CD14-positive monocyte (primary cell): Measurements from ENCODE around the gene SOBP. TPM values are rescaled to one million over a fixed set of nuclear protein-coding genes. Genes with fewer than 3 reads are reported as not detected.

Experiments
- DNase-seq, 3 donors: peaks; one replicate each; pipeline ENCODE4 v3.0.0-alpha.2; 2011 to 2022
- H2AFZ ChIP-seq: 2 replicates; pipeline ENCODE4 v1.6.0; 2012; ENCODE audit warnings: mild to moderate bottlenecking, low read depth, low read length, inconsistent platforms; ENCODE audit not compliant: insufficient read depth, poor library complexity, severe bottlenecking
- H3K27ac ChIP-seq, 2 donors: 1 replicate in 1 of 2; 2 replicates in 1 of 2; pipeline ENCODE4 v1.5.1; 2012 to 2013; ENCODE audit warnings: low read length in 2 of 2, control low read depth in 1 of 2, inconsistent platforms in 1 of 2, low read depth in 1 of 2, mild to moderate bottlenecking in 1 of 2
- H3K27me3 ChIP-seq, 2 donors: one replicate each; pipeline versions ENCODE4 v1.6.0 to v1.6.1; 2011 to 2013; ENCODE audit warnings: low read length in 2 of 2; ENCODE audit not compliant: control insufficient read depth in 2 of 2, insufficient read depth in 2 of 2
- H3K36me3 ChIP-seq, 2 donors: replicated peaks in 1 of 2; 1 replicate in 1 of 2; 2 replicates in 1 of 2; pipeline versions ENCODE4 v1.5.1 to v1.6.1; 2012 to 2013; ENCODE audit warnings: low read length in 2 of 2, control low read depth in 1 of 2, inconsistent platforms in 1 of 2, mild to moderate bottlenecking in 1 of 2; ENCODE audit not compliant: insufficient read depth in 2 of 2, control insufficient read depth in 1 of 2
- H3K4me1 ChIP-seq, 2 donors: 1 replicate in 1 of 2; 2 replicates in 1 of 2; pipeline versions ENCODE4 v1.5.1 to v1.6.1; 2012 to 2013; ENCODE audit warnings: low read length in 2 of 2, control low read depth in 1 of 2, inconsistent platforms in 1 of 2, mild to moderate bottlenecking in 1 of 2, moderate library complexity in 1 of 2; ENCODE audit not compliant: insufficient read depth in 2 of 2, control insufficient read depth in 1 of 2
- H3K4me2 ChIP-seq: replicated peaks from 2 replicates; pipeline ENCODE3; 2012; ENCODE audit warnings: low read length, moderate library complexity, mild to moderate bottlenecking; ENCODE audit not compliant: poor library complexity, severe bottlenecking; ENCODE audit errors: extremely low read depth
- H3K4me3 ChIP-seq, 3 experiments: fragments of 200-600 bp in 1 of 3; sonication (generic) in 1 of 3; replicated peaks in 1 of 3; 1 replicate in 2 of 3; 2 replicates in 1 of 3; pipeline ENCODE4 v1.5.1; 2011 to 2013; ENCODE audit warnings: low read length in 3 of 3, mild to moderate bottlenecking in 3 of 3, control low read depth in 2 of 3, low read depth in 2 of 3, inconsistent platforms in 1 of 3, moderate library complexity in 1 of 3
- H3K79me2 ChIP-seq: 2 replicates; pipeline ENCODE4 v1.6.0; 2012; ENCODE audit warnings: mild to moderate bottlenecking, control low read depth, inconsistent platforms, low read length, moderate library complexity; ENCODE audit not compliant: insufficient read depth
- H3K9ac ChIP-seq: 2 replicates; pipeline ENCODE4 v1.6.0; 2017; ENCODE audit warnings: low read length, mild to moderate bottlenecking; ENCODE audit not compliant: insufficient read depth, poor library complexity, severe bottlenecking
- H3K9me3 ChIP-seq, 2 donors: replicated peaks in 1 of 2; 1 replicate in 1 of 2; 2 replicates in 1 of 2; pipeline versions ENCODE4 v1.5.1 to v1.6.1; 2012 to 2013; ENCODE audit warnings: low read length in 2 of 2, control low read depth in 1 of 2; ENCODE audit not compliant: control insufficient read depth in 1 of 2, insufficient read depth in 1 of 2
- H4K20me1 ChIP-seq: 2 replicates; pipeline ENCODE4 v1.6.0; 2012; ENCODE audit warnings: mild to moderate bottlenecking, low read length, control low read depth, moderate library complexity; ENCODE audit not compliant: insufficient read depth
- H3K27ac Mint-ChIP-seq, 7 donors: one replicate each; pipeline ENCODE4 v1.8.0; 2020; ENCODE audit warnings: mild to moderate bottlenecking in 7 of 7, mixed read lengths in 7 of 7, moderate library complexity in 6 of 7, inconsistent platforms in 2 of 7
- H3K27me3 Mint-ChIP-seq, 3 donors: one replicate each; pipeline ENCODE4 v1.8.0; 2021 to 2022; ENCODE audit warnings: low read depth in 3 of 3, mild to moderate bottlenecking in 3 of 3, mixed read lengths in 3 of 3, moderate library complexity in 3 of 3, inconsistent platforms in 1 of 3
- H3K36me3 Mint-ChIP-seq, 2 donors: one replicate each; pipeline ENCODE4 v1.8.0; 2020; ENCODE audit warnings: mixed read lengths in 2 of 2, inconsistent platforms in 1 of 2, mild to moderate bottlenecking in 1 of 2
- H3K4me1 Mint-ChIP-seq: one replicate; pipeline ENCODE4 v1.8.0; 2020; ENCODE audit warnings: mild to moderate bottlenecking, mixed read lengths
- H3K4me3 Mint-ChIP-seq, 2 donors: one replicate each; pipeline ENCODE4 v1.8.0; 2020; ENCODE audit warnings: mild to moderate bottlenecking in 2 of 2, mixed read lengths in 2 of 2, moderate library complexity in 1 of 2
- H3K9me3 Mint-ChIP-seq, 7 donors: one replicate each; pipeline ENCODE4 v1.8.0; 2020 to 2022; ENCODE audit warnings: mixed read lengths in 7 of 7, mild to moderate bottlenecking in 6 of 7, moderate library complexity in 6 of 7, inconsistent platforms in 2 of 7
- WGBS: methylation state at CpG from one replicate; pipeline ENCODE4 v1.1.5; 2013; ENCODE audit warnings: missing lambda C conversion rate; ENCODE audit not compliant: insufficient coverage; 5-methylcytosine and 5-hydroxymethylcytosine counted together
- intact Hi-C, 2 donors: fragments of 100-400 bp; cut with micrococcal nuclease; formaldehyde crosslinking; loops; one replicate each; pipeline versions ENCODE4 v1.15.0 to v1.15.1; 2023
- polyA plus RNA-seq, 3 donors: library from polyadenylated mRNA; depleted of rRNA in 1 of 3; unstranded in 2 of 3; stranded (reverse) in 1 of 3; fragments of 300-500 nt in 2 of 3; fragments of >200 nt in 1 of 3; fragmentation: Illumina TruSeq in 2 of 3; gene quantifications; 1 replicate in 2 of 3; 2 replicates in 1 of 3; pipeline ENCODE4 v1.2.3, GENCODE V29; 2012 to 2021
- TF ChIP-seq, protein P1 (sequence below): fragments of 200-600 bp; IDR thresholded peaks from one replicate; pipeline ENCODE4 v1.8.0; 2022; ENCODE audit warnings: antibody characterized with exemption, mild to moderate bottlenecking

The SOBP gene
- polyA plus RNA-seq, 3 donors: not detected

DNA sequence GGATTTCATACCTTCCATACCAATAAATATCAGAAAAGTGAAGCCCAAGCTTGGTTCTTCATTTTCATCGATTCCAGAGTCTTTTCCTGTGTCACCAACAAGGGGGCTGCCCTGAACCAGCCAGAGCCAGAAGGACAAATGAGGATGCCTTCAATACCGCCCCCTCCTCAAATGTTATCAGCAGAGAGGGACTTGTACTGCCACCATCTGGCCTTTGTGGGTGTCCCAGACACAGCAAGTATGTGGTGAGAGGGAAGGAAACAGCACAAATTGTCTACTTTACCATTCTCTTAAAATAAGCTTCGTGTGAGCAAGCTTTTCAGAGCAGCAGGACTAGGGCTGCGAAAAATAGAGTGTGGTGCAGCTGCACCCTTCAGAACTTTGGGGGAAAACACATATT lies 165.3 kb downstream of the SOBP start:
- intact Hi-C loops: no loop called here
- WGBS: 40% methylated on average over 1 of the region's 4 CpGs
- Mint-ChIP-seq H3K9me3 (peaks cover 0 to 3% (median 0%) of the 10 kb centered on the region in 7 donors), H3K36me3 (no peaks in the 10 kb centered on the region), H3K4me3 (peak overlapping the region in 1 of 2 donors; percentile 76), H3K4me1 (peaks cover 65% of the 10 kb centered on the region), H3K27ac (peak overlapping the region in 1 of 7 donors; percentile 30), H3K27me3 (peaks cover 7 to 20% (median 13%) of the 10 kb centered on the region in 3 donors)
- Histone ChIP-seq H2AFZ (no peak overlapping the region), H3K4me1 (peaks cover 47 to 59% of the 10 kb centered on the region in 2 donors), H3K9me3 (no peaks in the 10 kb centered on the region), H3K27me3 (peaks cover 0 to 3% of the 10 kb centered on the region in 2 donors), H3K27ac (no peak overlapping the region), H4K20me1 (no peaks in the 10 kb centered on the region), H3K36me3 (no peaks in the 10 kb centered on the region), H3K79me2 (no peaks in the 10 kb centered on the region), H3K4me2 (peak overlapping the region; percentile 13), H3K9ac (no peak overlapping the region), H3K4me3 (no peak overlapping the region)
- TF ChIP-seq, protein P1, sequence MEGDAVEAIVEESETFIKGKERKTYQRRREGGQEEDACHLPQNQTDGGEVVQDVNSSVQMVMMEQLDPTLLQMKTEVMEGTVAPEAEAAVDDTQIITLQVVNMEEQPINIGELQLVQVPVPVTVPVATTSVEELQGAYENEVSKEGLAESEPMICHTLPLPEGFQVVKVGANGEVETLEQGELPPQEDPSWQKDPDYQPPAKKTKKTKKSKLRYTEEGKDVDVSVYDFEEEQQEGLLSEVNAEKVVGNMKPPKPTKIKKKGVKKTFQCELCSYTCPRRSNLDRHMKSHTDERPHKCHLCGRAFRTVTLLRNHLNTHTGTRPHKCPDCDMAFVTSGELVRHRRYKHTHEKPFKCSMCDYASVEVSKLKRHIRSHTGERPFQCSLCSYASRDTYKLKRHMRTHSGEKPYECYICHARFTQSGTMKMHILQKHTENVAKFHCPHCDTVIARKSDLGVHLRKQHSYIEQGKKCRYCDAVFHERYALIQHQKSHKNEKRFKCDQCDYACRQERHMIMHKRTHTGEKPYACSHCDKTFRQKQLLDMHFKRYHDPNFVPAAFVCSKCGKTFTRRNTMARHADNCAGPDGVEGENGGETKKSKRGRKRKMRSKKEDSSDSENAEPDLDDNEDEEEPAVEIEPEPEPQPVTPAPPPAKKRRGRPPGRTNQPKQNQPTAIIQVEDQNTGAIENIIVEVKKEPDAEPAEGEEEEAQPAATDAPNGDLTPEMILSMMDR: no peak
- no peak for DNase-seq

DNA sequence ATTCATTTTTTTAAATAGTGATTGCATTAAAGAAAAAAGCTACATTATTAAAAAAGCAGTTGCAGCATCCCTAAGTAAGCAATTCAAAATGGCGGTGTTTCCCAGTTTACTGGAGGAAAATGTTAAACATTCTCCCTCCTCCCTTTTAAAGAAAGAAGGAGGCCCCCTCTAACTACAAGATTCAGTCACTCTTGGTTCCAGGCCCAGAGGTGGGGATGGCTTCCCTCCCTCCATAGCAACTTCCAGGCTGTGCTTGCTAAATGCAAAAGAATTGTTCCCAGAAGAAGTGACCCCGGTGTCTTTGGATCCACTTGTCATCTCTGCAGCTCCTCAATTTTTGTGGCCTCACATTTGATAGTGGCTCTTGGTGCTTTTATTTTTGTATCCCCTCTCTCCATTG lies 165.9 kb downstream of the SOBP start:
- Mint-ChIP-seq H3K36me3 (no peaks in the 10 kb centered on the region), H3K9me3 (peaks cover 0 to 2% (median 0%) of the 10 kb centered on the region in 7 donors)
- no peak overlapping the region for H3K27ac ChIP-seq

More for the DNA sequence above, 165.9 kb downstream of the SOBP start:
- Histone ChIP-seq H3K27me3 (peaks cover 0 to 3% of the 10 kb centered on the region in 2 donors), H3K4me1 (peaks cover 47 to 59% of the 10 kb centered on the region in 2 donors), H4K20me1 (no peaks in the 10 kb centered on the region), H3K4me2 (no peak overlapping the region), H3K9me3 (no peaks in the 10 kb centered on the region), H3K4me3 (no peak overlapping the region), H3K79me2 (no peaks in the 10 kb centered on the region), H2AFZ (no peak overlapping the region), H3K9ac (no peak overlapping the region), H3K36me3 (no peaks in the 10 kb centered on the region)
- TF ChIP-seq, protein P1: no peak
- Mint-ChIP-seq H3K4me3 (peak overlapping the region in 1 of 2 donors; percentile 21), H3K27ac (no peak overlapping the region), H3K4me1 (peaks cover 65% of the 10 kb centered on the region), H3K27me3 (peaks cover 10 to 20% (median 17%) of the 10 kb centered on the region in 3 donors)
- WGBS: 100% methylated on average over 1 of the region's 2 CpGs
- DNase-seq: no peak
- intact Hi-C loops: no loop called here
